Measurements from ENCODE around the gene MSLN. TPM values are rescaled to one million over a fixed set of nuclear protein-coding genes. Genes with fewer than 3 reads are reported as not detected.
"Not testable (repeated sequence)": the region's sequence is repeated elsewhere in the genome, so short reads cannot be mapped to it uniquely, and the experiment has no call there.

The MSLN gene
- total and polyA plus RNA-seq, 10 donors: 0.22 to 1.1 (median 0.41) TPM; not detected in 4

GRCh38 chr16:775236-775796, 14.8 kb downstream of the MSLN start:
- no peaks in the 10 kb centered on the region for H3K4me1 ChIP-seq
- H3K4me3 ChIP-seq: no peak overlapping the region
- DNase-seq: no peak
- no peaks in the 10 kb centered on the region for H3K36me3 ChIP-seq
- H3K27me3 ChIP-seq (replicated peaks in 1 of 7): peaks cover 0 to 73% (median 34%) of the 10 kb centered on the region in 7 donors
- H3K27ac ChIP-seq: no peak overlapping the region
- intact Hi-C loops (cut with DNase I; ENCODE audit: low total_unique reads): no loop called here
- 73 to 83% (median 78%) methylated on average over 20 to 36 of the region's 36 CpGs for WGBS, 5 donors
- TF ChIP-seq POLR2AphosphoS5 (IDR thresholded peaks at IDR 0.05): no peak
- no peak for TF ChIP-seq CTCF (IDR thresholded peaks at IDR 0.05 in 8 of 11, conservative IDR thresholded peaks at IDR 0.05 in 3 of 11)
- no peak for TF ChIP-seq POLR2A (IDR thresholded peaks at IDR 0.05)
- H3K9me3 ChIP-seq: no peaks in the 10 kb centered on the region

GRCh38 chr16:776298-776697, 15.8 kb downstream of the MSLN start:
- H3K4me3 ChIP-seq; H3K27ac ChIP-seq; H3K36me3 ChIP-seq; intact Hi-C loops (cut with DNase I; ENCODE audit: low total_unique reads); DNase-seq; H3K9me3 ChIP-seq; H3K4me1 ChIP-seq: not testable (repeated sequence)
- peaks cover 0 to 73% (median 36%) of the 10 kb centered on the region in 7 donors for H3K27me3 ChIP-seq (replicated peaks in 1 of 7)
- WGBS, 5 donors: 82 to 91% (median 89%) methylated on average over 10 of the region's 10 CpGs

GRCh38 chr16:776824-777223, 16.3 kb downstream of the MSLN start:
- Histone ChIP-seq H3K27me3 (replicated peaks in 1 of 7) (peaks cover 0 to 79% (median 41%) of the 10 kb centered on the region in 7 donors), H3K4me1 (no peaks in the 10 kb centered on the region), H3K9me3 (no peaks in the 10 kb centered on the region), H3K36me3 (no peaks in the 10 kb centered on the region), H3K27ac (no peak overlapping the region), H3K4me3 (no peak overlapping the region)
- no peak for DNase-seq
- intact Hi-C loops (cut with DNase I; ENCODE audit: low total_unique reads): no loop called here
- TF ChIP-seq POLR2AphosphoS5 (IDR thresholded peaks at IDR 0.05) (no peak), CTCF (IDR thresholded peaks at IDR 0.05 in 8 of 11, conservative IDR thresholded peaks at IDR 0.05 in 3 of 11) (no peak), POLR2A (IDR thresholded peaks at IDR 0.05) (no peak)
- WGBS, 5 donors: 91 to 97% (median 93%) methylated on average over 9 of the region's 9 CpGs

- DNase-seq: no peak
- H3K4me1 ChIP-seq: no peaks in the 10 kb centered on the region
- TF ChIP-seq POLR2A (IDR thresholded peaks at IDR 0.05) (no peak), CTCF (IDR thresholded peaks at IDR 0.05 in 8 of 11, conservative IDR thresholded peaks at IDR 0.05 in 3 of 11) (no peak), POLR2AphosphoS5 (IDR thresholded peaks at IDR 0.05) (no peak)
- H3K9me3 ChIP-seq: no peaks in the 10 kb centered on the region
- intact Hi-C loops (cut with DNase I; ENCODE audit: low total_unique reads): no loop called here
- H3K36me3 ChIP-seq: no peaks in the 10 kb centered on the region
- H3K27me3 ChIP-seq (replicated peaks in 1 of 7): peaks cover 0 to 89% (median 51%) of the 10 kb centered on the region in 7 donors
- H3K4me3 ChIP-seq: no peak overlapping the region
- no peak overlapping the region for H3K27ac ChIP-seq
- 15 to 22% (median 16%) methylated on average over 14 to 16 of the region's 16 CpGs for WGBS, 5 donors
Measured at GRCh38 chr16:777826-778225, 17.3 kb downstream of the MSLN start.

- H3K4me3 ChIP-seq: no peak overlapping the region
- peaks cover 0 to 95% (median 56%) of the 10 kb centered on the region in 7 donors for H3K27me3 ChIP-seq (replicated peaks in 1 of 7)
- H3K27ac ChIP-seq: no peak overlapping the region
- TF ChIP-seq POLR2A (IDR thresholded peaks at IDR 0.05) (no peak), CTCF (IDR thresholded peaks at IDR 0.05 in 8 of 11, conservative IDR thresholded peaks at IDR 0.05 in 3 of 11) (no peak), POLR2AphosphoS5 (IDR thresholded peaks at IDR 0.05) (no peak)
- H3K9me3 ChIP-seq: no peaks in the 10 kb centered on the region
- H3K36me3 ChIP-seq: no peaks in the 10 kb centered on the region
- no peaks in the 10 kb centered on the region for H3K4me1 ChIP-seq
- WGBS, 5 donors: 82 to 90% (median 87%) methylated on average over 11 of the region's 11 CpGs
- intact Hi-C loops (cut with DNase I; ENCODE audit: low total_unique reads): no loop called here
- no peak for DNase-seq
Measured at GRCh38 chr16:778447-778846, 17.9 kb downstream of the MSLN start.

Data from spleen (tissue), 11 donors.